HG03342 (cell line): ENCODE data around the gene DIAPH2.
"Not testable (repeated sequence)": the region's sequence is repeated elsewhere in the genome, so short reads cannot be mapped to it uniquely, and the experiment has no call there.

ENCODE experiments used
- ATAC-seq: cut with Tn5 transposase; IDR thresholded peaks from one replicate; pipeline ENCODE4 v1.9.1; 2021; ENCODE audit warnings: mild to moderate bottlenecking, moderate library complexity; ENCODE audit not compliant: unreplicated experiment

Gene DIAPH2

DNA sequence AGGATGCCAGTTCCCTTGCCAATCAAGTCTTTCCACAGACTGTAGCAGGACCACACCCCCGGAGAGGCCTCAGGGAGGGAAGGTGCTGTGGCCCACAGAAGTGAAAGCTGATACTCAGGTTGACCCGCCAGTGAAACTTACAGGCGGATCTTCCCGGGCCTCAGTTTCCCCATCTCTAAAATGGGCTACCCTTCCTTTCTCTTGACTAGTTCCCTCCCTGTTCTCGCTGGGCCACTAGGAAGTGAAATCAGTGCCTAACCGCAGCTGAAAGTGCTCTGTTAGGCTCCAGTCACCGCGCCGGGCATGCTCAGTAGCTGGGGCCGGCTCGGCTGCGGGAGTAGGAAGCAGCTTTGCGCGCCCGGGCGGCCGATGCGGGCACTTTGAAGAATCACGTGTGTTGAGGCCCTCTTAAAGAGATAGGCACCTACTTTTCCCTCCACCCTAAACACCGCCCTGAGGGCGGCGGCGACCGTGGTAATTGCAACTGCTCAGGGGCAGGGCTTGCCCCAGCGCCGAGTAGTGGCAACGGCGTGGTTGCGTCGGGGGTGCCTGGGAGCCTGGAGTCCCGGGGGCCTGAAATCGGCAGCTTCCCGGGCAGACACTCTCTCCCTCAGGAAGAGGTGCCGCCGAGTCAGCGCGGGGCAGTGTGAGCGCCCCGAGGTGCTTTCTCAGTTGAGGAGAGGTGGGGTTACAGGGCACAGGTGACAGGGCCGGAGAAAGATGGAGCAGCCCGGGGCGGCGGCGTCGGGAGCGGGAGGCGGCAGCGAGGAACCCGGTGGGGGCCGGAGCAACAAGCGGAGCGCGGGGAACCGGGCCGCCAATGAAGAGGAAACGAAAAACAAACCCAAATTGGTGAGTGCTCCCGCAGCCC lies at the start of gene DIAPH2:
Gene DIAPH2, plus strand, starts transcription at position 504 of the 871 bp plus-strand sequence.
- peak; percentile 83 for ATAC-seq

DNA sequence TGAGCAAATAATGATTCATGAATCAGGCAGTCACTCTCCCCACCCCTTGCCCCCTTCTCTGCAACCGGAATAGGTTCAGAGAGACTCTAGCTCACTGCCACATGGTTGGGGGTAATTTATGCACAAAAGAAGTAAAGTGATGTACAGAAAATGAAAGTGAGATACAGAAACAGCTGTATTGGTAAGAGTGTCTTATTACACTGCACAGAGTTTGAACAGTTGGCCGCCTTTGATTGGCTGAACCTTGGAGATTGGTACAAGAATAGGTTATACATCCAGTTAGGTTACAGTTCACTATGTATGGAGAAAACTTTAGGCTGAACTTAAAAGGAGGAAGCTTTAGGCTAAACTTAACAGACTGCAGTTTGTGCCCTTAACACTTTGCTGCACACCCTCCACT lies 34.6 kb upstream of the DIAPH2 start:
- ATAC-seq: no peak

DNA sequence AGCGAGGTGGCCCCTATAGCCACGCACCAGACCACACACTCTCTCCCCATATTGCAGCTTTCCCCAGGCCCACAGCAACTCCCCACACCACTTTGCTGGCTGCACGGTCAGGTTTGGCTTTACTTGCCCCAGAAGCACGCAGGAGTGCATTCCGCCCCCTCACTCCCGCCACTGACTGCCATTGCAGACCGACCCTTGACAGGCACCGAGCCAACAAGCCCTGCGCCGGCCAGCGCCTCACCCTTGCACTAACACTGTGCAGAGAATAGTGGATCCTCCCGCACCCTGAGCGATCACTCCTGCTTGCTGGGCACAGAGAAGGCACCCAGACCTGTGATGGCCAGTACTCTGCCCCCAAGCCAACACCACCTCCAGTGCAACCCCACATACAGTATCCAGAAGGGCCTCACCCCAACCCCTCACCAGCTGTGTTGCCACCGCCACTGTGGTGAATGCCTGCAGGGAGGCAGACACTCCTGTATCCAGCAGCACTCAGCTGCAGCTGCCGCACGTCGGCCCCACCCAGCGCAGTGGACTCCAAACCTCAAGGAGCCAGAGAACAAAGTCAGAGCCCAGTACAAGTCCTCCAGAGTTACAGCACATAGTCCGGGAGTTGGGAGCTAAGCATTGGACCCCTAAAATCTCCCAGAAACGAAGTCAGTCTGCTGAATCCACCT lies 28.6 kb upstream of the DIAPH2 start:
- no peak for ATAC-seq

DNA sequence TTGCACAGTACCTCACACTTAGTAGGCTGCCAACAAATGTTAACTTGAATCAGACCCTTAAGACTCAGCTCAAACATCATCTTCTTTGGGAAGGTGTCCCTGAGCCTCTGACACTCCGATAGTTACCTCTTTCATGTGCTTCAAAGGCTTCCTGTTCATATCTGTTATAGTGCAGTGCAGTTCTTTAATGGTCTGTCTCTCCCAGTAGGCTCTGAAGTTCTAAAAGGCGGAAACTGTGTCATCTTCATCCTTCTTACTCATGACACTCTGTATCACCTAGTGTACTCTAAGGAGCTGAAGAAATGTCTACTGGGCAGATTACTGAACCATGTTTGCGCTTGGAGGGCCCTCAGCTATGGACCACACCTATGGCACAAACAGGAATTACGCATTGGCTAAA lies 2.1 kb upstream of the DIAPH2 start:
- ATAC-seq: no peak

DNA sequence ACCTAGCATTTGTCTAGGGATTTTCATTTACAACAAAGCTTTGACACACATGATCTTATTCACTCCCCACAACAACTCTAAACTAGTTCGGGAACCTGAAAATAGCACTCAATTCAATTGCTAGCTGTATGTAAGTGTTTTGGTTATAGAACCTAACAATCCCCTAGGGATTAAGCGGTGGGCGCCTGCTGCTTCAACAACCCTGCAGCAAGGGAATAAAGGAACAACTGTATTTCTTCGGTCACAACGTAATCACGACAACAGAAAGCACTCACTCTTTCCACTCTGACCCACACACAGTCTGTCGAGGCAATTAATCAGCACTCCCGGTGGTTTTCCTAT lies 674 bp upstream of the DIAPH2 start:
- ATAC-seq: peak; percentile 14

DNA sequence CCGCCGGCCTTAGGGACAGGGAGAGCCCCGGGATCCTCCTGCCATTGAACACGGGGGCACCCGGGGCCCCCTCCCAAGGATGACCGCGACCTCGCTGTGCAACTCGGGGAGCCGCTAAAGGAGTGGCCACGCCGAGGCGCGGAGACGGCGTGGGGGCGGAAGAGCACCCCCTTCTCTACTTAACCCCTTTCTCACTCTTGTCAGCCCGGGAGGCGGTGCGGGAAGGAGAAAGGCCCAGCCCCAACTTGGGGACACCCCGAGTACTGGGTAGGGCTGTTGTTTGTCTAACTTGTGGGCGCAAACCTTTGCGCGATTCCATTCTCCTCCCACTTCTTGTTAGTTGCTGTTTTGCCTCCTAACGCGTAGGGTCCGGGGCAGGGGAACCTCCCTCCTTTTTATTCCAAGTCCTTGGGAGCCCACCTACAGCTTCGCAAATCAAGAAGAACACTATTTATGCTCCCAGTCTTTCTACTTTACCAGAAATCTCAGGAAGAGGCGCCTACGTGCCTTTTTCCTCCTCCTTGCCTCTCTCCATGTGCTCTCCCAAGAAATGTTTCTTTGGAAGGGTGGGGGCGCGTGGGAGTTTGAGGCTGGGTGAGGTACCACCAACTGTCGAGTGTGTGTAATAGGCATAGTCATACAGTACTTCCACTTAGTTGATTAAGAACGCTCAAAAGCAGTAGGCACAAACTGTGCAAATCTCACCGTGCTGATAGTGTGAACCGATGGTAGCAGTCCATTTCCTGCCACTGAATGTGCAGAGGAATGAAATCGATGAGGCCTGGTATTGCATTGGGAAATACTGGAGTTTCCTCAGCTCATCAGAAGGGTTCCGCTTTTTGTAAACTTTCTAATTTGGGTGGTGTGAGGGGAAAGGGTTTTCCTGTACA lies 813 bp downstream of the DIAPH2 start:
- ATAC-seq: peak; percentile 22

DNA sequence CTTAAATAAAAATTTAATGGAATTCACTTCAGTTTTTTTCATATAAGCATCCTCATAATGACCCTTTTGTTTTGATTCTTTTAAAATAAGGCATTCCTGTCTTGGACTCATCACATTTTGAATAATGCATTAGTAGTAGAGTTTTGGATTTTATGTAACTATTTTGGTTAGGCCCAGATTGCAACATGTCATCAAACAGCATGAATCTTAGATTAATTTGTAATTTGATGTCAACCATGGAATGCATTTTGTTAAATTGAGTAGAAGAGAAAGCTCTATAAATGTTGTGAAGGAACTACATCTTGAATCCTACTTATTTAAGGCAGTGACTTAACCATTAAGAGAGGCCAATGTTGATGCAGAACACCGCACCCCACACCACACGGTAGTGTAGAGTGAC lies 3.1 kb downstream of the DIAPH2 start:
- no peak for ATAC-seq

DNA sequence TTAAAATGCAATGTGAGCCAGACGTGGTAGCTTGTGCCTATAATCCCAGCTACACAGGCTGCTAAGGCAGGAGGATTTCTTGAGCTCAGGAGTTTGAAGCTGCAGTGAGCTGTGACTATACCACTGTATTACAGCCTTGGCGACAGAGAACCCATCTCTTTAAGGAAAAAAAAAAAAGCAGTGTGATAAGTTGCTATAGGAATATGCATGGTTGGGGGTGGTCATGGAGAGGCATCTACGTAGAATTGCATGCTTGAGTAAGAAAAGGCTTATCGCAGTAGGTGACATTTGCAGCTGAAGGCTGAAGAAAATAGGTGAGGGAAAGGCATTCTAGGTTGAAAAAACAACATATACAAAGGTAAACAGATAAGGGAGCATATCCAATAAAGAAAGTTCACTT lies 4.1 kb downstream of the DIAPH2 start:
- no peak for ATAC-seq

DNA sequence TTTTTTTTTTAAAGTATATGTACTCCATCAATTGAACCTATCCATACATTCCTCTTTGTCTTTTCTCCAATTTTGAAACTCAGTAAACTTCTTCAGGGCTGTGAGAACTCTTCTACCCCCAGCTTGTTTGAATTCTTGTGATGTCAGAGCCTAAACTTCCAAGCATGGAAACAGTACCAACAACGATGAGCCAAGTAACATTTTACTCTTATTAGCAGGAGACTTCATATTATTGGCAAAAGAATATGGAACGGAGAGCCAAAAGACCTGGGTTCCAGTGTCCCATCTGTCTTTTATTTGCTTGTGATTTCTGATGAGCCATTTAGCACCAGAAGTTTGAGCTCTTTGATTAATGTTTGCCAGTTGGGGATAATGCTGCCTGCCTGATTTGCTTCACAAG lies 5.3 kb downstream of the DIAPH2 start:
- ATAC-seq: no peak

DNA sequence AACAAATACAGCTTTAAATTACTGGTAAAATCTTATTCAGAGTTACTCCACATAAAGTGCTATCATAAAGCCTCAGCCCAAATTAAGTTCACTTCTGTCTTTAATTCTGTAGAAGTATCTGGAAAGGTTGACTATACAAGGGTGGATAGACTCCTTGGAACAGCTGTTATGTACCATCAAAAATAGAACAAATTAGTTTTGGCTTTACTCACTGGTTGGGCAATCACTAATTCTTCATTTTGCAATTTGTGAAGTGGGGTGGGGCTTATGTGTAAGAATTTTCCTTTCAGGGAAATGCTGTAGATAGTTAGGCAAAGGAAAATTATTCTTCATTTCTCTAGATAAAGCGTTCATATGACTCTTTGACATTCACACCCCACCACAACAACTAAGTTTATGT lies 7.8 kb downstream of the DIAPH2 start:
- ATAC-seq: no peak

DNA sequence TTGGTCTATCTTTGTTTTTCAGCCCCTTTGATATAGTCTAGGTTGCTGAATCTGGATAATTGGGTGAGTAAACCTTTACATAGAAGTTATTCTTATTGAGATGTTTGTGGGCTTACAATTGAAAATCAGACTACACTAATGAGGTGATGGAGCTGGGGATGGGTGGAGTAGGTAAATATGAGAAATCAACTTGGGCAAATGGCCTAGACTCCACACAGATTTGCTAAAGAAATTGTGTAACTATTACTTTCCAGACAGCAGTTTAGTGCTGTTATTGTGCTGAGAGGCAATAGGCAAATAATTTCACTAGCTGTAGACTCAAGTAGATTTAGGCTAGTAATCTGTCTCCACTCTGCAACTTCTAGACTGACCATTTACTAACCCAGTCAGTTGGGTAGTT lies 8.2 kb downstream of the DIAPH2 start:
- no peak for ATAC-seq

DNA sequence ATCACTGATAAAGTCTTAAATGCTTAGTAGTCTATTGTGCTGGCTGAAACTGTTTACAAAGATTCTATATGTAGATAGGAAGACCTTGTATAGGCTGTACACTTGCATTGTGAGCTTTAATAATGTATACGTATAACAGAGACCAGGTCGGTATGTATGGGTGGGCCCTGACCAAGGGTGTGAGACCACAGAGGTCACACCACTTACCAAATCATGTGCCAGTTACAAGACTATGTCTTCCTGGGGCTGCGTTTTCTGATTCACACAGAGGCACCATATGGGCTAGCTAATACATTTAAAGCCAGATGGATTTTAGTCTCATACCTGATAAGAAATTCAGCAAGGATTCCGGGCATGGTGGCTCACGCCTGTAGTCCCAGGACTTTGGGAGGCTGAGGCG lies 8.8 kb downstream of the DIAPH2 start:
- ATAC-seq: no peak

DNA sequence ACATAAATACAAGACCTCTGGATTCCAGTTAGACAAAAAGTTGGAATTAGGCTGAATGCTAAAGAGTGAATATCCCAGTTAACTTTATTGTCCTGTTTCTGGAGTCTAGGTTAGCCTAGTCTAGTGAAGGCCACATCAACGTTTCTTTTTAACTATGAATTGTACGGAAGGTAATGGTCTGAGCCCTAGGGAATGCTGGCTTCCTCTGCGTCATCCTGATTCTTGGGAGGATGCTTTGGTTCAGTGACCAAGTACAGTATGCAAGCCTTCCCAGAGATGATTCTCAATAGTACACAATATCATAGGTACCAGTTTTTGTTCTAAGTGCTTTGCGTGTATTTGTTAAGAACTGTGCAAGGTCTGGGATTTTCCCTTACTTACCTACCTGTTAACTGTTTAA lies 11.8 kb downstream of the DIAPH2 start:
- ATAC-seq: no peak

DNA sequence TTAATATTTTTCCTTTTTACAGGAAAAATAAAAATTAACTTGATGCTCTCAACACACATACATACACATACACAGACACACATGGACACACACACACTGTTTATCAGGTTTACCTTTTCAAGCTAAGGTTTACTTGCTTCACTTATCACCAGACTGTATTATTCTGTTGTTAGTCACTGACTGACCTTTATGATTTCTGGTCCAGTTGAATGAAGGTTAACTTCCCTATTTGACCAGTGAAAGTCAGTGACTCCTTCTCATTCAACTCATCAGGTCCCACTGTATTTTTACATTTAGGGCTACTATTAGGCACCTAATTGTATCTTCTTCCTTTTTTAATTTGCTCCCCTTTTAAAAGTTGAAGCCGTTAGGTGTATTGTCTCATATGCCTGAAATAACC lies 16.0 kb downstream of the DIAPH2 start:
- no peak for ATAC-seq

DNA sequence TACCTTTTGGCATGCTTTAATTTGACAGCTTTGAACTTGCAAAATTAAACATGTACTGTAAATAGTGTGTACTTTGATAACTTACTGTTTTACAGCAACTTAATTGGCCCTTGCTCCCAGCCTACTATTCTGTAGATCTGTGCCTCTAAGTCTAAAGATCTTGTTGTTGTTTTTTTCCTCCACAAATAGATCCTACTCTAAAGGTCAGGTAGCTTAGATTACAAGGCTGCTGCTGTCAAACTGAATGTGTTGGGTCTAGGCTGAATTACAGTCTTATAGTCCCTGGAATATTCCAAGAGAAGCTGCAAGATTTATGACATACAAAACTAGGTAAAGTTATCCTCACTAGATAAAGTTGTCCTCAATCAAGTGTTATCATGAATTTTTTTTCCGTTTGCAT lies 18.7 kb downstream of the DIAPH2 start:
- no peak for ATAC-seq

DNA sequence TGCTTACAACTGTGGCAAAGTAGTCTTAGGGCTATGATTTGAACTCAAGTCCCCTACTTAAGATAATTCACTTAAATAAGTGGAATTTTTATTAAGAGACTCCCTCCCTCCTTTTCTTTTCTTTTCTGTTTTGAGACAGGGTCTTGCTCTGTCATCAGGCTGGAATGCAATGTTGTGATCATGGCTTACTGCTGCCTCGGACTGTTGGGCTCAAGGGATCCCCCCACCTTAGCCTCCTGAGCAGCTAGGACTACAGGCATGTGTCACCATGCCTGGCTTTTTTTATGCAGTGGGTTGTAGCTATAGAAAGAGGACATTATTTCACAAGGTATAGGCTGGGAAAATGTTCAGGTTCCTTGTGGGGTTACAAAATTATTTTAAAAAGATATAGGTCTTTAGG lies 19.2 kb downstream of the DIAPH2 start:
- ATAC-seq: no peak

DNA sequence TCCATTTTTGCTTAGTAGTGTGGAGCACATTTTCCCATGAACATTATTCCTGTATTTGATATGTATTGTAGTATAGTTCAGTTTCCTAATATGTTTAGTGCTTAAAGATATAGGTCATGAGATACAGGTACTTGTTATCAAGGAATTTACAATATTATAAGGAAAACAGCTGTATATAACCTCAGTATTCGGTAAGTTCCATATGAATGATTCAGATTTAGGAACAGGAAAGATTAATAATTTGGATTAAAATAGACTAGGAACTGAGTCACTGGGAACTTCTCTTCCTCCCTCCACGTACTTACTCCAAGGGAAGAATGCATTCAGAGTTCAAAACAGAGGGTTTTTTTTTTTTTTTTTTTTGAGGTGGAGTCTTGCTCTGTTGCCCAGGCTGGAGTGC lies 20.0 kb downstream of the DIAPH2 start:
- ATAC-seq: no peak

DNA sequence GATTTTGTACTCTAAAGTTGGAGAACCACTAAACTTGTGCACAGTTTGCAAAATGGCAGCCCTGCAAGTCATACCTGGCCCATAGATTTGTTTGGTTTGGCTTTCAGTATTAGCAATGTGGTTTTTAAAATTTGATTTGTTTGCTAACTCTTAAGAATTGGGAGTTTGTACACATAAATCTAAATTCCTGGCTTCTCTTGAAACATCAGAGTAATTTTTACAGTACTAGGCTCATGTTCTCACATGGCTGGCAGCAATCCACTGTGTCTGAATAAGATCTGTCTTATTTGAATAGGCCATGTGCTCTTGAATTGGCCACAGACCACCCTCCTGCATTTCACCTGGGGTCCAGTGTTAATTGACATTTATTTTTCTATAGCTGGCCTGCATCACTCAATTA lies 21.3 kb downstream of the DIAPH2 start:
- ATAC-seq: no peak

DNA sequence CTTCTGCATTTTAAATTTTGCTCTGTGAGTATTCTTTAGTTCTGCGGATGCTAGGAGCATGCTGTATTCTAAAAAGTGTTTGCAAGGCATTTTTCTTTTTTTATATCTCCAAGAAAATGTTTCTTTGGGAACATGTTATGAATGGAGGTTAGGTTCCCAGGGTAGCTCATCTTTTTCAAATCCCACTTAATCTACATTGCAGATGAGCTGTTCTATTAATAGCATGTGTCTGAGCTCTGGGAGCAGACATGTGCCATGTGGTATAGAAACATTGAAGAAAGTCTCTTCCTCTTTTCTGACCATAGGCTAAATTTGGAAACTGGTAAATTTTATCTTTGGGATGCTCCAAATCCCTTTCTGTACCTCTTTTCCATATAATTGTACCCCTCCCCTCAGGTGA lies 23.2 kb downstream of the DIAPH2 start:
- no peak for ATAC-seq

DNA sequence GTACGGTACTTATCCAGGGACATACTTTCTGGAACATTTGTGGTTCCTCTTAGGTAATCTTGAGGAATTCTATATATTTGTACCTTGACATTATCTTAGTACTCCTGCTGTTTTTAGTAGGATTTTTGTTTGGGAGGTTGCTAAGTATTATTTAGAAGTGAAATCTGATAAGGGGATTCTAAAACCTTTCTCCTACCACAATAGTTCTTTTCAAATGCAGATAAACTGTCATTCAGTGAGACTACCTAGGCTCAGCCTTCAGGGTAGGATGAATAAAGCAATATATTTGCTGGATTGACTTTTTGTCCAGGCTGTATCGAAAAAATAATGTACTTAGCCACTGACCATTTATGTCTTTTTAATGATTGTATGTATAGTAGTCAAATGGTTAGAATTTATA lies 25.4 kb downstream of the DIAPH2 start:
- no peak for ATAC-seq

DNA sequence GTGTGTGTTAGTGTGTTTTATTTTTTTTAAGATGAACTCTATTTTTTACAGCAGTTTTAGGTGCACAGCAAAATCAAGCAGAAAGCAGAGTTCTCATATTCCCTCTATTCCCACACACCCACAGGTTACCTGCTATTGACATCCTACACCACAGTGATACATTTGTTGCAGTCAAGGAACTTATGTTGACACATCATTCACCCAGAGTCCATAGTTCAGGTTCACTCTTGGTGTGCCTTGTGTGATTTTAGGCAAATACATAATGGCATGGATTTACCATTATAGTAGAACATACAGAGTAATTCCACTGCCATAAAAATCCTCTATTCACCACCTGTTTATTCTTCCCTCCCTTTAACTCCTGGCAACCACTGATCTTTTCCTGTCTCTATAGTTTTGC lies 28.7 kb downstream of the DIAPH2 start:
- ATAC-seq: no peak

DNA sequence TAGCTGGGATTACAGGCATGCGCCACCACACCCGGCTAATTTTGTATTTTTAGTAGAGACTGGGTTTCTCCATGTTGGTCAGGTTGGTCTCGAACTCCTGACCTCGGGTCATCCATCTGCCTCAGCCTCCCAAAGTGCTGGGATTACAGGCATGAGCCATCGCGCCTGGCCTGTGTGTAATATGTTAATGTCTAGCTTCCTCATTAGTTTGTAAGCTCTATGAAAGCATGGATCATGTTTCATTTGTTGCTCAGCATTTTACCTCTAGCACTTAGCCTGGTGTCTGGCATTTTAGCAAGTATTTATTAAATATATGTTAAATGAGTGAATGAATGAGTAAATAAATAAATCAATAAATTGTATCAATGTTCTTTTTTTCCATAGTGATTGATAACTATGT lies 29.8 kb downstream of the DIAPH2 start:
- ATAC-seq: not testable (repeated sequence)
